Stimulated activated naive CD8-positive, alpha-beta T cell treated with anti-CD3 and anti-CD28 coated beads, Interleukin-15, Interleukin-2, amounts not matched to agents 100 ng/mL and 50 ng/mL, for 24 hours (primary cell): Measurements from ENCODE around the gene MOV10L1.
"Not testable (repeated sequence)": the region's sequence is repeated elsewhere in the genome, so short reads cannot be mapped to it uniquely, and the experiment has no call there.

Experiments
- H3K27ac Mint-ChIP-seq: one replicate; pipeline ENCODE4 v1.8.0; 2021; ENCODE audit warnings: mild to moderate bottlenecking, mixed read lengths
- H3K27me3 Mint-ChIP-seq: one replicate; pipeline ENCODE4 v1.8.0; 2021; ENCODE audit warnings: mixed read lengths
- H3K36me3 Mint-ChIP-seq: one replicate; pipeline ENCODE4 v1.8.0; 2021; ENCODE audit warnings: low read depth, mixed read lengths
- H3K4me1 Mint-ChIP-seq: one replicate; pipeline ENCODE4 v1.8.0; 2021; ENCODE audit warnings: low read depth, mixed read lengths
- H3K4me3 Mint-ChIP-seq: one replicate; pipeline ENCODE4 v1.8.0; 2021; ENCODE audit warnings: mild to moderate bottlenecking, mixed read lengths
- H3K9me3 Mint-ChIP-seq: one replicate; pipeline ENCODE4 v1.8.0; 2021; ENCODE audit warnings: mixed read lengths

The MOV10L1 gene

DNA sequence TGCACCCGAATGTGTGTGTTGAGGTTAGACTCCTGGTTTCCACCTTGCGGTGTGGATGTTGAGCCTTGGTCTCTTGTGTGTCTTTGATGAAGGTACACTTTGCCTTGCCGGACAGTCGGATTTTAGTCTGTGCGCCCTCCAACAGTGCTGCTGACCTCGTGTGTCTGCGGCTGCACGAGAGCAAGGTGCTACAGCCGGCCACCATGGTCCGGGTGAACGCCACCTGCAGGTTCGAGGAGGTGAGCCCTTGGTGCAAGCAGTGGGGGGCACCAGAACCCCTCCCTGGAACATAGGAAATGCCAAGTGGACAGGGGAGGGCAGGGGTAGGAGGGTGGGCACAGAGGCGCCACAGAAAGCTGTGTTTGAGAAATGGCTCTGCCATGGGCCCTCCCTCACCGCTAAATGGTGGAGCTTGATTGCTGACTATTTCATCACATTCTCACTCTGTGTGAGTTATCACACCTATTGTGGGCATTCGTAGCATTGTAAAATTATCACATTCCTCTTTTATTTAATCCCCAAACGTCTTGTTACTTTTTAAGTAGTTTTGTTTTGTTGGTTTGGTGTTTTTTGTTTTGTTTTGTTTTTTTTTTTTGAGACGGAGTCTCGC, 54.3 kb downstream of the MOV10L1 start:
- Mint-ChIP-seq H3K4me3 (no peak overlapping the region), H3K27ac (no peak overlapping the region), H3K27me3 (peaks cover 9% of the 10 kb centered on the region), H3K4me1 (peaks cover 7% of the 10 kb centered on the region), H3K9me3 (no peaks in the 10 kb centered on the region), H3K36me3 (no peaks in the 10 kb centered on the region)

- H3K36me3 Mint-ChIP-seq, result no peaks in the 10 kb centered on the region
- no peaks in the 10 kb centered on the region for H3K9me3 Mint-ChIP-seq
- peaks cover 6% of the 10 kb centered on the region for H3K27me3 Mint-ChIP-seq
- peaks cover 10% of the 10 kb centered on the region for H3K4me1 Mint-ChIP-seq
- no peak overlapping the region for H3K27ac Mint-ChIP-seq
- H3K4me3 Mint-ChIP-seq, result no peak overlapping the region
Measured at GRCh38 chr22:50145721-50146438, 56.1 kb downstream of the MOV10L1 start.

- no peaks in the 10 kb centered on the region for H3K9me3 Mint-ChIP-seq
- peaks cover 10% of the 10 kb centered on the region for H3K4me1 Mint-ChIP-seq
- peaks cover 6% of the 10 kb centered on the region for H3K27me3 Mint-ChIP-seq
- no peak overlapping the region for H3K27ac Mint-ChIP-seq
- no peak overlapping the region for H3K4me3 Mint-ChIP-seq
- H3K36me3 Mint-ChIP-seq, result no peaks in the 10 kb centered on the region
Measured at GRCh38 chr22:50146439-50147238, 56.8 kb downstream of the MOV10L1 start.

DNA sequence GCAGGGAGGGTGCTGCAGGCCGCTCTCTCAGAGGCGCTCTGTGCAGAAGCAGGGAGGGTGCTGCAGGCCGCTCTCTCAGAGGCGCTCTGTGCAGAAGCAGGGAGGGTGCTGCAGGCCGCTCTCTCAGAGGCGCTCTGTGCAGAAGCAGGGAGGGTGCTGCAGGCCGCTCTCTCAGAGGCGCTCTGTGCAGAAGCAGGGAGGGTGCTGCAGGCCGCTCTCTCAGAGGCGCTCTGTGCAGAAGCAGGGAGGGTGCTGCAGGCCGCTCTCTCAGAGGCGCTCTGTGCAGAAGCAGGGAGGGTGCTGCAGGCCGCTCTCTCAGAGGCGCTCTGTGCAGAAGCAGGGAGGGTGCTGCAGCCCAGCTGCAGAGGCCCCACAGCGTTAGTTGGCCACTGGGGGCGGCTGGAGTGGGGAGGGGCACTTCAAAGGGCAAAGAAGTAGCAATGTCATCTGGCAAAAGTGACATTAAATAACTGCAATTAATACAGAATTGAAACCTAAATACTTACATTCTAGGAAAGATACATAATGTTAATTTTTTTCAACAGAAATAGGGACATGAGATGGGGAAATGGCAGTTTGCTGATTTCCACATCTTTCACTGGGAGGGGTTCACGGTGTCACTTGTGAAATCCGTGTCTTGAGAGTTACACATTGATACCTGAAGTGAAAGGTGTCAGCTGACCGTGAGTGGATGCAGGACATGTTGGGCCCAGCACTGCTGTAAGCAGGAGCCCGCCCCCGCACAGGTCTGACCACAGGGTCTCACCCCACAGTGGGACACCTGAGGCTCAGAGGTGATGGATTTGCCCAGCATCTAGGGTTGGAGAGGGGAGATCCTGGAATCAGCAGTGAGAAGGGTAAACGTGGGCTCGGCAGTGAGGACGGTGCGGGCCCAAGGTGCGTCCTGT, 57.7 kb downstream of the MOV10L1 start:
- H3K36me3 Mint-ChIP-seq, H3K27me3 Mint-ChIP-seq, H3K4me3 Mint-ChIP-seq, H3K9me3 Mint-ChIP-seq, H3K27ac Mint-ChIP-seq, H3K4me1 Mint-ChIP-seq: not testable (repeated sequence)

- no peak overlapping the region for H3K4me3 Mint-ChIP-seq
- H3K27ac Mint-ChIP-seq, result no peak overlapping the region
- H3K9me3 Mint-ChIP-seq, result no peaks in the 10 kb centered on the region
- H3K27me3 Mint-ChIP-seq, result no peaks in the 10 kb centered on the region
- H3K4me1 Mint-ChIP-seq, result peaks cover 10% of the 10 kb centered on the region
- no peaks in the 10 kb centered on the region for H3K36me3 Mint-ChIP-seq
Measured at GRCh38 chr22:50148166-50148500, 58.3 kb downstream of the MOV10L1 start.

- Mint-ChIP-seq H3K9me3 (no peaks in the 10 kb centered on the region), H3K27ac (no peak overlapping the region)
Measured at GRCh38 chr22:50148991-50149721, 59.4 kb downstream of the MOV10L1 start.

GRCh38 chr22:50150161-50151129, 60.6 kb downstream of the MOV10L1 start:
- Mint-ChIP-seq H3K4me3 (no peak overlapping the region), H3K9me3 (no peaks in the 10 kb centered on the region), H3K27me3 (no peaks in the 10 kb centered on the region), H3K4me1 (peaks cover 10% of the 10 kb centered on the region), H3K27ac (no peak overlapping the region), H3K36me3 (no peaks in the 10 kb centered on the region)

More at GRCh38 chr22:50148991-50149721, 59.4 kb downstream of the MOV10L1 start:
- Mint-ChIP-seq H3K36me3 (no peaks in the 10 kb centered on the region), H3K4me3 (no peak overlapping the region), H3K27me3 (no peaks in the 10 kb centered on the region), H3K4me1 (peaks cover 10% of the 10 kb centered on the region)

DNA sequence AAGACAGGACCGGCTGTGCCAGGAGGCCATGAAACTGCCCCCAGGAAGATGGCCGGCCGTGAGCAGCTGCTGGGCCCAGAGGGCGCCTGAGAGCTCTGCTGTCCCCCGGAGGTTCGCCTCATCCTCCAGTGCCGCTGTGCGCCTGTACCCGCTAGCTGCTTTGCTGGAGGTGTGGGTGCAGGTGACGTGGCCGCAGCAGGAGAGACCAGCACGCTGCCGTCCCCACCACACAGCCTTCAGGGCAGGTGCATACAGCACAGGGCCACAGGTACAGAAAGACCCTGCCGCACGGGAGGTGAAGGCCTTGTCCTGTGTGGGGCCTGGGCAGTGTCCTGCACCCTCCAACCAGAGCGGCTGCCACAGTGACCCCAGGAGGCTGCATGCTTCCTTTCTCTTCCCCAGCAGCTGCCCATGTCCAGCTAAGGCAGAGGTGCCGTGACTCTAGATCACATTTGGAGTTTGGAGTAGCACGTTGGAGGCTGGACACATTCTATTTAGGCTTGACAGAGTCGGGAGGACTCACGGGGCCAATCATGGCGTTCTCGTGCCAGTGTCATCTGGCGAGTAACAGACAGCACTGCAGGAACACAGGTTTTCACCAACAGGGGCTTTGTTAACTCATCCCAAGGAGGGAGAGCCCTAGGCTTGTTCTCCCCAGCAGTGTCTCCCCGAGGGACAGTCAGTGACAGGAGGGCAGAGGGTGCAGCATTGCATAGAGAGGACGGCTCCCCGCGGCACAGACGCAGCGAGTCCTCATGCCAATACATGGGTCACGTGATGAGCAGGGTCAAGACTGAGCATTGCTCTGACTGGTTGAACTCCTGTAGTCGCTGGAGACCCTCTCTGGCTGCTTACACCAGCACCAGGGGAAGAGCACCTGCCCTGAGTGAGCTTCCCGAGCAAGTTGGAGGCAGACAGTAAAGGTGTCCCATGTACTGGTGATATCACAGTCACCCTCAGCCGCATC, 62.0 kb downstream of the MOV10L1 start:
- Mint-ChIP-seq H3K4me3 (no peak overlapping the region), H3K4me1 (peaks cover 6% of the 10 kb centered on the region), H3K27ac (no peak overlapping the region)

DNA sequence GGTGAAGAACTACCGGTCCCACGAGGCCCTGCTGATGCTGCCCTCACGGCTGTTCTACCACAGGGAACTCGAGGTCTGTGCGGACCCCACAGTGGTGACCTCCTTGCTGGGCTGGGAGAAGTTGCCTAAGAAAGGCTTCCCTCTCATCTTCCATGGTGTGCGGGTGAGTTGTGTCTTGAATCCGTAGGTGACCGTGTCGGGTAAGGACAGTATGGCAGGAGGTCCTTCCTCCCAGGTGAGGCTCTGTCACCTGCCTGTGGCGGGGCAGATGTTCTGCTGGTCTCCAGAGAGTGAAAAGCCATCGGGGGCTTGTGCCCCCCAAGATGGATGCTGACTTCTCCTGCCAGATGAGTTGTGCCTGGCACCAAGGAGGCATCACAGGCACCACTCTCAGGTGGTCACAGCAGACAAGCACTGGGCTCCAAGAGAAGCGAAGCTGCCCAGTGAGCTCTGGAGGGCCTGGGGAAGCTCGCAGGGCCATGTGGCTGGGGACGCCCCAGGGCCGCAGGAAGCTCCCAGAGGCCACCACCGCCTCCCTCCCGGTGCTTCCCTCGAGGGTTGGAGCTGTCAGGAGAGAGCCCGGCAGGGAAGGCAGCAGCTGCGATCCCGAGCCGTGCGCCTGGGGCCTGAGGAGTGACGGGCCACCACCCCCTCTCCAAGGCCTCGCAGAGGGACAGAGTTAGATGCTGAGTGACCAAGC, 63.4 kb downstream of the MOV10L1 start:
- Mint-ChIP-seq H3K27me3 (no peaks in the 10 kb centered on the region), H3K4me3 (no peak overlapping the region), H3K27ac (no peak overlapping the region), H3K36me3 (no peaks in the 10 kb centered on the region), H3K4me1 (peaks cover 6% of the 10 kb centered on the region), H3K9me3 (no peaks in the 10 kb centered on the region)

More for the DNA sequence above, 62.0 kb downstream of the MOV10L1 start:
- Mint-ChIP-seq H3K9me3 (no peaks in the 10 kb centered on the region), H3K36me3 (no peaks in the 10 kb centered on the region), H3K27me3 (no peaks in the 10 kb centered on the region)

GRCh38 chr22:50153756-50154140, 63.9 kb downstream of the MOV10L1 start:
- Mint-ChIP-seq H3K27me3 (no peaks in the 10 kb centered on the region), H3K4me1 (peaks cover 6% of the 10 kb centered on the region), H3K27ac (no peak overlapping the region), H3K4me3 (no peak overlapping the region), H3K9me3 (no peaks in the 10 kb centered on the region), H3K36me3 (no peaks in the 10 kb centered on the region)

DNA sequence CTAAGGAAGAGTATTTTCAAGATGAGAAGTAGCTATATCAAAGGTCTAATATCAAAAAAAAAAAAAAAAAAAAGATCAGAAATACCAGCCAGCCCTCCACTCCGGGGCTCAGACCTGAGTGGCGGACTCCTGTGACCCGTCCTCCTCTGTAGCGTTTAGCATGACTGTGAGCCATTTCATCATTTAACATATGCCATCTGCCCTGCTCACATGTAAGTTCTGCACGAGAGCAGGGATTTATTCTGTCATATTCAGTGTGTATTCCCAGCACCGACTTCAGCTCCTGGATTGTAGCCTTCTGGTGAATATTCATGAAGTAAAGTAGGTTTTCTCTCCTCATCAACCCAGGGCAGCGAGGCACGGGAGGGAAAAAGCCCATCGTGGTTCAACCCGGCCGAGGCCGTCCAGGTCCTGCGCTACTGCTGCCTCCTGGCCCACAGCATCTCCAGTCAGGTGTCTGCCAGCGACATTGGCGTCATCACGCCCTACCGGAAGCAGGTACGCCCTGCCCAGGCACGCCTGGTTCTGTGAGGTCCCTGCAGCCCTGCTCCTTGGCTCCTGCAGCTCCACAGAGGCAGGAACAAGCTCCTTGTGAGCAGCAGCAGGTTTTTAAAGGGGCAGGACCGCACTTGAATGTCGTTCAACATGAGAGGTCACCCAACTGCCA, 68.0 kb downstream of the MOV10L1 start:
- Mint-ChIP-seq H3K27ac (no peak overlapping the region), H3K4me1 (no peaks in the 10 kb centered on the region), H3K27me3 (peaks cover 6% of the 10 kb centered on the region), H3K9me3 (no peaks in the 10 kb centered on the region), H3K4me3 (no peak overlapping the region), H3K36me3 (no peaks in the 10 kb centered on the region)

DNA sequence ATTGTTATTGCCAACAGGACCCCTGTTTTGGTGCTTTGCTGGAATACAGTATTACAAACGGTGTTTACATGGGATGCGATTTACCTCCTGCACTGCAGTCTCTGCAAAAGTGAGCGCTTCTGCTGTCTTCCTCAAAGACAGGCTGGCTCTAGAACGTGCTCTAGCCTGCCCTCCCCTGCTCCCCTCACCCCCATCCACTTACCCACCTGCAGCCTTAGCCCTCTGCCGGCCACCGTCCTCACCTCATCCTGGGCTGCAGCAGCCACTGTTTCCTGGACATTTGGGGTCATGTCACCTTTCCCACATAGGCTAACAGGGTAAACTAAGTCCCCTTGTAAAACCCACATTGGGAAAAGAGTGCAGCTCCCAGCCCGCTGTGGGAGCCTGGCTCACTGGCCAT, 71.1 kb downstream of the MOV10L1 start:
- Mint-ChIP-seq H3K27me3 (peaks cover 6% of the 10 kb centered on the region), H3K4me3 (no peak overlapping the region), H3K27ac (no peak overlapping the region), H3K4me1 (no peaks in the 10 kb centered on the region), H3K36me3 (no peaks in the 10 kb centered on the region), H3K9me3 (no peaks in the 10 kb centered on the region)
